K562 (cell line): Measurements from ENCODE around the gene CPZ. TPM values are rescaled to one million over a fixed set of nuclear protein-coding genes. Genes with fewer than 3 reads are reported as not detected.

ENCODE experiments used
- BDP1 ChIP-seq: IDR thresholded peaks from 3 replicates; pipeline ENCODE4 v1.6.1; 2011; ENCODE audit not compliant: insufficient read length, insufficient read depth
- BRF1 ChIP-seq: IDR thresholded peaks from 3 replicates; pipeline ENCODE4 v1.6.1; 2011; ENCODE audit warnings: borderline replicate concordance, mild to moderate bottlenecking; ENCODE audit not compliant: insufficient read length; ENCODE audit errors: extremely low read depth
- CBFB ChIP-seq: sonication (generic); formaldehyde crosslinking; IDR thresholded peaks from 2 replicates; pipeline ENCODE4 v1.4.0; 2020; ENCODE audit warnings: mild to moderate bottlenecking, missing genetic modification reagents
- CBX5 ChIP-seq: IDR thresholded peaks from 2 replicates; pipeline ENCODE4 v1.6.1; 2014; ENCODE audit warnings: low read depth, borderline replicate concordance
- CHD4 ChIP-seq: fragments of 200-600 bp; sonication (generic); IDR thresholded peaks from 3 replicates; pipeline ENCODE4 v1.6.1; 2012; ENCODE audit warnings: low read depth, mild to moderate bottlenecking, mixed read lengths, low read length, inconsistent platforms; ENCODE audit not compliant: insufficient read depth, insufficient replicate concordance, poor library complexity, severe bottlenecking
- COPS2 ChIP-seq: fragments of 450-650 bp; conservative IDR thresholded peaks from 2 replicates; pipeline ENCODE4 v1.6.1; 2016; ENCODE audit warnings: mild to moderate bottlenecking, moderate library complexity
- DIDO1 ChIP-seq: fragments of 450-650 bp; IDR thresholded peaks from 2 replicates; pipeline ENCODE4 v1.6.1; 2016; ENCODE audit warnings: low read depth, missing biosample characterization, missing genetic modification characterization
- FOXK2 ChIP-seq, 2 experiments: fragments of 450-650 bp; IDR thresholded peaks in 1 of 2; conservative IDR thresholded peaks in 1 of 2; 2 replicates each; pipeline ENCODE4 v1.6.1; 2016; ENCODE audit warnings: low read depth in 2 of 2, mild to moderate bottlenecking in 1 of 2
- FOXP1 ChIP-seq: sonication (generic); formaldehyde crosslinking; IDR thresholded peaks from 2 replicates; pipeline ENCODE4 v1.8.0; 2022; ENCODE audit warnings: mild to moderate bottlenecking, missing genetic modification reagents
- GTF2B ChIP-seq: IDR thresholded peaks from 2 replicates; pipeline ENCODE4 v1.6.1; 2011; ENCODE audit not compliant: insufficient read length; ENCODE audit errors: extremely low read depth
- GTF2F1 ChIP-seq: IDR thresholded peaks from 2 replicates; pipeline ENCODE4 v1.6.1; 2011; ENCODE audit warnings: low read depth, low read length, improper control_type of control experiment
- NR2C1 ChIP-seq, 2 experiments: fragments of 450-650 bp; IDR thresholded peaks; 2 replicates each; pipeline ENCODE4 v1.6.1; 2017; ENCODE audit warnings: mild to moderate bottlenecking in 2 of 2, antibody characterized with exemption in 1 of 2, inconsistent platforms in 1 of 2, missing compliant biosample characterization in 1 of 2, missing genetic modification characterization in 1 of 2
- NR2C2 ChIP-seq, 2 experiments: fragments of 200-800 bp in 1 of 2; sonication (Bioruptor generic) in 1 of 2; sonication (generic) in 1 of 2; formaldehyde crosslinking in 1 of 2; IDR thresholded peaks; 2 replicates each; pipeline versions ENCODE4 v1.6.1 to v1.8.0; 2016 to 2022; ENCODE audit warnings: mild to moderate bottlenecking in 1 of 2, missing compliant biosample characterization in 1 of 2, missing genetic modification characterization in 1 of 2, missing genetic modification reagents in 1 of 2
- PHF20 ChIP-seq: fragments of 450-650 bp; IDR thresholded peaks from 2 replicates; pipeline ENCODE4 v1.6.1; 2018; ENCODE audit not compliant: partially characterized antibody
- SAP30 ChIP-seq: fragments of 200-600 bp; sonication (generic); IDR thresholded peaks from 2 replicates; pipeline ENCODE4 v1.6.1; 2012; ENCODE audit warnings: borderline replicate concordance, low read depth, mild to moderate bottlenecking, moderate library complexity, low read length, control low read depth, inconsistent platforms; ENCODE audit not compliant: insufficient read depth, poor library complexity, severe bottlenecking
- SMAD2 ChIP-seq: fragments of 150-350 bp; IDR thresholded peaks from 2 replicates; pipeline ENCODE4 v1.6.1; 2014; ENCODE audit warnings: low read depth, mild to moderate bottlenecking, low read length
- TBL1XR1 ChIP-seq, 2 experiments: IDR thresholded peaks; 2 replicates each; pipeline ENCODE4 v1.6.1; 2012; ENCODE audit warnings: improper control_type of control experiment in 2 of 2, low read length in 2 of 2, mild to moderate bottlenecking in 1 of 2
- THAP12 ChIP-seq: fragments of 250-450 bp; sonication (Bioruptor Pico); IDR thresholded peaks from 2 replicates; pipeline ENCODE4 v1.9.0; 2021; ENCODE audit warnings: mild to moderate bottlenecking, inconsistent platforms
- TOE1 ChIP-seq, 2 experiments: fragments of 450-650 bp in 1 of 2; sonication (generic) in 1 of 2; formaldehyde crosslinking in 1 of 2; IDR thresholded peaks; 2 replicates each; pipeline versions ENCODE4 v1.7.1 to v1.8.0; 2016 to 2022; ENCODE audit warnings: borderline replicate concordance in 2 of 2, mild to moderate bottlenecking in 2 of 2, antibody characterized with exemption in 1 of 2, inconsistent platforms in 1 of 2, low read depth in 1 of 2, missing genetic modification reagents in 1 of 2, moderate library complexity in 1 of 2
- ZBTB1 ChIP-seq: sonication (generic); formaldehyde crosslinking; IDR thresholded peaks from 2 replicates; pipeline ENCODE4 v1.8.1; 2023; ENCODE audit warnings: missing genetic modification reagents, low read depth, mild to moderate bottlenecking, borderline replicate concordance
- ZNF165 ChIP-seq: fragments of 250-450 bp; sonication (Bioruptor Pico); IDR thresholded peaks from 2 replicates; pipeline ENCODE4 v1.4.0; 2020; ENCODE audit warnings: borderline replicate concordance
- ZNF197 ChIP-seq: fragments of 200-800 bp; sonication (Bioruptor generic); IDR thresholded peaks from 2 replicates; pipeline ENCODE4 v1.6.1; 2016; ENCODE audit warnings: low read depth, missing genetic modification characterization, missing compliant biosample characterization
- ZNF583 ChIP-seq: fragments of 250-450 bp; sonication (Bioruptor Pico); IDR thresholded peaks from 2 replicates; pipeline ENCODE4 v1.4.0; 2020
- ZNF584 ChIP-seq: fragments of 200-800 bp; sonication (Bioruptor generic); IDR thresholded peaks from 2 replicates; pipeline ENCODE4 v1.6.1; 2016; ENCODE audit warnings: low read depth, mild to moderate bottlenecking, missing genetic modification characterization, missing compliant biosample characterization
- polyA plus RNA-seq, 8 experiments: library from polyadenylated mRNA; depleted of rRNA in 4 of 8; stranded (reverse) in 5 of 8; unstranded in 3 of 8; fragments of >200 nt; fragmentation: Nextera tagmentation in 2 of 8; fragmentation: Illumina TruSeq in 1 of 8; extraction: Ambion mirVana in 2 of 8; extraction: Trizol in 1 of 8; gene quantifications; 2 replicates each; pipeline versions ENCODE4 v1.2.1 to v1.2.3, GENCODE V29; 2011 to 2014; ENCODE audit warnings: inconsistent platforms in 1 of 8, missing spikeins in 1 of 8
- total RNA-seq, 7 experiments: library from RNA; depleted of rRNA in 6 of 7; stranded (reverse); fragments of >200 nt in 6 of 7; fragmentation: Illumina TruSeq in 2 of 7; extraction: Trizol in 2 of 7; gene quantifications; 2 replicates each; pipeline versions ENCODE4 v1.2.1 to v1.2.3, GENCODE V29; 2011 to 2021; ENCODE audit warnings: low replicate concordance in 1 of 7

The CPZ gene
- total and polyA plus RNA-seq, 9 of the 15 experiments (the other 6 are each of a cell fraction or from before 2014, with no cell fraction given): 0.06 to 2.2 (median 1.2) TPM; not detected in 1

- TF ChIP-seq SAP30: no peak
- TF ChIP-seq TOE1 (IDR thresholded peaks at IDR 0.05; ENCODE audit: borderline replicate concordance): peak; percentile 25; the same call in 1 of the 2 replicates
- TF ChIP-seq TOE1 (CRISPR knock-in tag; IDR thresholded peaks at IDR 0.05; ENCODE audit: borderline replicate concordance, low read depth): no peak
- no peak for TF ChIP-seq BRF1
- no peak for TF ChIP-seq ZBTB1
- TF ChIP-seq ZNF165 (CRISPR knock-in tag): no peak
- TF ChIP-seq CBFB: no peak
- TF ChIP-seq DIDO1 (tag): no peak
- no peak for TF ChIP-seq THAP12 (CRISPR knock-in tag)
- TF ChIP-seq BDP1: no peak
- no peak; a peak in 1 of 4 replicates for TF ChIP-seq TBL1XR1 (IDR thresholded peaks at IDR 0.05; ENCODE audit: low read length in 2 of 2)
- no peak for TF ChIP-seq FOXK2 (conservative IDR thresholded peaks at IDR 0.05 in 1 of 2, IDR thresholded peaks at IDR 0.05 in 1 of 2; ENCODE audit: low read depth in 2 of 2)
- TF ChIP-seq CHD4: peak; percentile 90
- TF ChIP-seq ZNF584 (CRISPR knock-in tag): peak; percentile 41; the same call in 1 of the 2 replicates
- no peak for TF ChIP-seq NR2C1 (IDR thresholded peaks at IDR 0.05)
- TF ChIP-seq NR2C1 (tag; IDR thresholded peaks at IDR 0.05): peak; percentile 44
- TF ChIP-seq CBX5: no peak
- no peak for TF ChIP-seq ZNF197
- no peak for TF ChIP-seq SMAD2
- TF ChIP-seq ZNF583: no peak
- no peak for TF ChIP-seq GTF2F1
- TF ChIP-seq PHF20: peak; percentile 69
- no peak for TF ChIP-seq GTF2B
- no peak for TF ChIP-seq NR2C2 (CRISPR knock-in tag; IDR thresholded peaks at IDR 0.05)
- TF ChIP-seq NR2C2 (tag; IDR thresholded peaks at IDR 0.05): peak; percentile 65
- no peak for TF ChIP-seq FOXP1 (CRISPR knock-in tag)
- no peak for TF ChIP-seq COPS2
Observed at GRCh38 chr4:8547108-8547911, 45.3 kb upstream of the CPZ start (continued).
